Measurements from ENCODE around the gene RIN3.

RIN3 gene

GRCh38 chr14:92486881-92487280, 26.7 kb upstream of the RIN3 start:
- no peak for DNase-seq

- DNase-seq, result no peak
These were observed 26.0 kb upstream of the RIN3 start for GRCh38 chr14:92487513-92488133.

DNA sequence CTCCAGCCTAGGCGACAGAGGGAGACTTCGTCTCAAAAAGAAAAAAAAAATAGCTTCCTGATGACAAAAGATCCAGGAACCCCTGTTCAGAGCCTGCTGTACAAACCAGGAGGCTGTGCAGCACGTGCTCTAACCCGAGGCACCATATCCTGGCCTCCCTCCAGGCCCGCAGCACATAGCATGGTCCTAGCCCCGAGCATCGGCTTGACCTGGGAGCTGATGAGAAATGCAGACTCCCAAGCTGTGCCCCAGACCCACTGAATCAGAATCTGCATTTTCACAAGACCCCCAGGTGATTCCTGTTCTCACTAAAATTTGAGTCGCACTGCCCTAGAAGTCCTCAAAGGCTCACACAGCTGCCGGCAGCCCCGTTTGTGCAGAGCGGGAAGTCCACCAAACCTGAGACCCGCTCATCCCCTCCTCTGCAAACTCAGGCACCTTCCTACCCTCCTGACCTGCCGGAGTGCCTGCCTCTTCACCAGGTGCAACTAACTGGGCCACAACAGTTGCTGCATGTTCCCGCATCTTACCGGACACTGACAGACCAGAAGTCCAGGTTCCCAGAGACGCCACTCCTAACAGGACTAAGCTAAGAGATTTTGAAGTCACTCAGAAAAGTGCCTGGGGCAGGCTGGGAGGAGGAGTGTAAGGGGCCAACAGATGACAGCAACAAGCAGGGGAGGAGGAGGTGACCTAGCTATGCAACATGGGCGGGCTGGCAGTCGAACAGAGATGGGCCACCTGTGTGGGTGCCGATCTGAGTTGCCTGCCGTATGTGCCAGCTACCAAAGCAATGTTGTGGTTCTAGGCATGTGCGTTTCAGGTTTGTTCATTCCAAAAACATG, 24.0 kb upstream of the RIN3 start:
- DNase-seq, result no peak

DNA sequence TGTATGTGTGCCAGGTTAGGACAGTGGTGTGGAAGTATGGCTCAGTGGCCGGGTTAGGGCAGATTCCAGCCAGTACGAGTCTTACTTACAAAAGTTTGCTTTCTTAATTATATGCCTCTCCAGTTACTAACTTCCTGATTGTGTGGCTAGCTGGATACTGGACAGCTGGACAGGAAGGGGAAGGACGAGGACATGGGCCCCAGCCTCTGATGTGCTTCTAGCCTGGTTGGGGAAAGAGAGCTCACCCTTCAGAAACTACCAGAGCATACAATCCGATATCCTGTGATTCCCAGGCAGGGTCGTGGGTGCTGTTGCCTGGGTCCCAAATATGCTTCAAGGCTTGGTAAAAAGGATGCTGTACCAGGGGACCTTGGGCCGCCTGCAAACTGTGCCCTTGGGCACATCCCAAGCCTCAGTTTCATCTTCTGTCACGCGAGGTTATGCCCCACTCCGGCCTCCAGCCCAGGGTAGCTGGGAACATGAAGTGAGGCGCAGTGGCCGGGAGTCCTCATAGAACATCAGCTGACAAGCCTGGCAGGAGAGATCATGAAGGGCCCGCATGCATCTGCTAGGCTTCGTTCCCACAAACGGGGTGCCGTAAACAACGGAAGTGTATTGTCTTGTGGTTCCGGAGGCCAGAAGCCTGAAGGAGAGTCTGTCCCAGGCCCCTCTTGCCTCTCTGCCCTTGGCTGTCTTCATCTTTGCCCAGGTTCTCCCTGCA, 23.2 kb upstream of the RIN3 start:
- no peak for DNase-seq

GRCh38 chr14:92491782-92492181, 21.8 kb upstream of the RIN3 start:
- DNase-seq, result no peak

- DNase-seq, result no peak
These were observed 21.3 kb upstream of the RIN3 start for GRCh38 chr14:92492258-92492657.

- no peak for DNase-seq
These were observed 20.6 kb upstream of the RIN3 start for GRCh38 chr14:92493024-92493423.

DNA sequence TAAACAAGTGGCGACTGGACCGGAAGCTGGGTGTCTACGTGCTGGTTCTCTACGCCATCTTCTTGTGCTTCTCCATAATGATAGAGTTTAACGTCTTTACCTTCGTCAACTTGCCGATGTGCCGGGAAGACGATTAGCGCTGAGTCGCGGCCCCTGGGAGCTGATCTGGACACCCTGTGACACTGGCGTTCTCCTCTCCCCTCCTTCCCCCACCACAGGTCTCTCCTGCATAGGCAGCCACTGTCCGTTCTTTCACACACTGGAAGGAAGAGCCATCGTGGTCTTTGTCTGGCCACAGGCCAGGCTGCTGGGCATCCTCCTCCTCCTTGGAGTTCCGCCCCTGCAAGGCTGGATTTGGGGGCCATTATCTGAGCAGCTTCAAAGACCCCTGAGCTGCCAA, 20.1 kb upstream of the RIN3 start:
- DNase-seq, result no peak

GRCh38 chr14:92494512-92494911, 19.1 kb upstream of the RIN3 start:
- DNase-seq, result no peak

DNA sequence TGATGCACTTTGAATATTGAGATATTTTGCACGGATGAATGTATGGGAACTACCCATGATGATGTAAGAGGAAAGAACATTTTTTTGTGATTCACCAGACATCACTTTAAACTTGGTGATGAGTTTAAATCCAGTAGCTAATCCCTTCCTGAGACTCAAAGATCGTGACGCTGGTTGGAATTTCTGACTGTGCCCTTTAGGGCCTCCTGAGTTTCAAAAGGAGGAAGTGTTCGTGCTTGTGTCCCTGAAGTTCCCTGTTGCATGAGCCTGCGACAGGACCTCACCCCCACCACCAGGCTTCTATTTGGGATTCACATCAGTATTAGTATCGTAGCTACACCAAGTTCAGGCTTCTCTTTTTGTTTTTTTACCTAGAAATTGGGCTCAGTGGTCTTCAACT, 18.6 kb upstream of the RIN3 start:
- no peak for DNase-seq

- no peak for DNase-seq
These were observed 17.3 kb upstream of the RIN3 start for GRCh38 chr14:92496191-92496857.

- DNase-seq, result no peak
These were observed 16.2 kb upstream of the RIN3 start for GRCh38 chr14:92497391-92497790.

DNA sequence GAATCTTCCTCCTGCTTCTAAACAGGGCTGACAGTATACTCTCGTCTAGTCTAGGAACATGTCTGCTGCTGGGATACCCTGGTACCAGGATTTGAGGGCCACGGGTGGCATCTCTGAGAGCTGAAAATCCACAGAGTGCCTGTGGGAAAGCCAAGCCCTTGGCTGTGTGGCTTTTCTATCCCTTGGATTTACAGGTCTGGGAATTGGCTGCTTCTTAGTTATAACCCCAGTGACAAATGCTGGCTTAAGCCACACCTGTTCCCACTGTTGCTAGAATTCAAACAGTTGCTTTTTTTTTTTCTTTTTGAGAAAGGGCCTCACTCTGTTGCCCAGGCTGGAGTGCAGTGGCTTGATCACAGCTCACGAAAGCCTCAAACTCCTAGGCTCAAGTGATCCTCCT, 14.3 kb upstream of the RIN3 start:
- DNase-seq, result no peak

GRCh38 chr14:92500491-92500941, 13.1 kb upstream of the RIN3 start:
- DNase-seq, result no peak

- DNase-seq, result no peak
These were observed 11.7 kb upstream of the RIN3 start for GRCh38 chr14:92501891-92502351.

GRCh38 chr14:92502541-92503286, 10.9 kb upstream of the RIN3 start:
- no peak for DNase-seq

- no peak for DNase-seq
These were observed 9.7 kb upstream of the RIN3 start for GRCh38 chr14:92503756-92504491.

DNA sequence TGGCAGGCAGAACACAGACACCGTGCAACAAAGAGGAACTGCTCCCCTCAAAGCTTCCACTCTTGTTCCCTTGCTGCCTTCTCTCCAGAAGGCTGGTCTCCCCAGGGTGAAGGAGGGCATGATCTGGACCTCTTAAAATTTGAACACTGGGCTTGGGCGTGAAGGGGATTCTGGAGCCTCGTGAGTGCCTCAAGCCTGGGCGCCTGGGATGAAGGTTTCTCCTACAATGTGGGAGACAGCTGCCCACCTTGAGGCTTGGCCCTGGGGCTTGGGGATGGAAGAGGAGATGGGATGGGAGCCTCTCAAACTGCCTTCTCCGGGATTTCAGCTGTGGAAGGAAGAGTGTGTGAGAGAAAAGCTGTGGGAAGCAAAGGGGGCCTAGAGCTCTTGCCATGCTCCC, 7.8 kb upstream of the RIN3 start:
- DNase-seq, result no peak

DNA sequence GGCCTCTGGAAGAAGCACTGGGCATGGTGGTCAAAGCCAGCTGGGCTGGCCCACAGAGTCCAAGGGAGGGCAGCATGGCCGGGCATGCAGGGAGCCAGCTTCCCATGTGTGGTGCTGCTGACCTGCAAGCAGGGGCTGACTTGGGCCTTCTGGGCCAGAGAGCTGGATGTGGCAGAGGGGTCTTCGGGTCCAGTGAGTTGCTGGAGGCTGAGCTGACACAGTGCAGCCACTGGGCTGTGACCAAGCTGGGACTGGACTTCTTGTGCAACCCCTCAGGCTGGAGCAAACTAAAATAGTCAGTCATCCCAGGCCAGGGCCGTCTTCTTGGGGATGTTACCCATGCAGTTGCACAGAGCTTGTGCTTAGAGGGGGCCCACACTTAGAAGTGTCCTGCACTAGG, 7.3 kb upstream of the RIN3 start:
- no peak for DNase-seq

- no peak for DNase-seq
These were observed 6.3 kb upstream of the RIN3 start for GRCh38 chr14:92507174-92507768.

GRCh38 chr14:92510972-92511371, 2.6 kb upstream of the RIN3 start:
- DNase-seq, result no peak

Measured in eye (tissue), 1 donor.